Mesendoderm (in vitro differentiated cells): Measurements from ENCODE around the gene ARL4D.
"Not testable (repeated sequence)": the region's sequence is repeated elsewhere in the genome, so short reads cannot be mapped to it uniquely, and the experiment has no call there.

Experiments used
- DNase-seq: peaks from one replicate; pipeline ENCODE4 v3.0.0; 2013
- H2AK5ac ChIP-seq: 2 replicates; pipeline ENCODE4 v1.6.1; 2013; ENCODE audit warnings: low read length, inconsistent platforms
- H2BK120ac ChIP-seq: 2 replicates; pipeline ENCODE4 v1.6.1; 2013; ENCODE audit warnings: low read depth, mild to moderate bottlenecking, low read length, moderate library complexity, mixed read lengths
- H2BK15ac ChIP-seq: replicated peaks from 2 replicates; pipeline ENCODE4 v1.6.1; 2013; ENCODE audit warnings: low read depth, mild to moderate bottlenecking, moderate library complexity
- H2BK5ac ChIP-seq: 2 replicates; pipeline ENCODE4 v1.6.1; 2013; ENCODE audit warnings: low read length, inconsistent platforms
- H3K18ac ChIP-seq: 2 replicates; pipeline ENCODE4 v1.6.1; 2013; ENCODE audit warnings: mild to moderate bottlenecking, low read length, mixed read lengths
- H3K23ac ChIP-seq: one replicate; pipeline ENCODE4 v1.6.1; 2013; ENCODE audit warnings: low read length
- H3K27ac ChIP-seq: 2 replicates; pipeline ENCODE4 v1.5.1; 2013; ENCODE audit warnings: low read depth, mild to moderate bottlenecking, inconsistent platforms, low read length, moderate library complexity
- H3K27me3 ChIP-seq: 2 replicates; pipeline ENCODE4 v1.6.1; 2013; ENCODE audit warnings: low read length, control low read depth, mild to moderate bottlenecking, inconsistent platforms; ENCODE audit not compliant: insufficient read depth, poor library complexity
- H3K36me3 ChIP-seq: 2 replicates; pipeline ENCODE4 v1.6.1; 2013; ENCODE audit warnings: low read length, inconsistent platforms; ENCODE audit not compliant: control insufficient read depth, insufficient read depth
- H3K4ac ChIP-seq: one replicate; pipeline ENCODE4 v1.6.1; 2013; ENCODE audit warnings: low read depth, mild to moderate bottlenecking, low read length, moderate library complexity
- H3K4me1 ChIP-seq: 2 replicates; pipeline ENCODE4 v1.6.1; 2013; ENCODE audit warnings: low read depth, low read length, inconsistent platforms; ENCODE audit not compliant: control insufficient read depth
- H3K4me2 ChIP-seq: 2 replicates; pipeline ENCODE4 v1.6.1; 2013; ENCODE audit warnings: low read length
- H3K4me3 ChIP-seq: 2 replicates; pipeline ENCODE4 v1.5.1; 2013; ENCODE audit warnings: mild to moderate bottlenecking, low read length
- H3K56ac ChIP-seq: one replicate; pipeline ENCODE4 v1.6.1; 2013; ENCODE audit warnings: low read length
- H3K79me1 ChIP-seq: 2 replicates; pipeline ENCODE4 v1.6.1; 2013; ENCODE audit warnings: low read length, inconsistent platforms
- H3K79me2 ChIP-seq: 2 replicates; pipeline ENCODE4 v1.6.1; 2013; ENCODE audit warnings: mild to moderate bottlenecking, low read length; ENCODE audit not compliant: control insufficient read depth, insufficient read depth
- H3K9ac ChIP-seq: 2 replicates; pipeline ENCODE4 v1.6.1; 2013; ENCODE audit warnings: low read length, inconsistent platforms
- H4K5ac ChIP-seq: one replicate; pipeline ENCODE4 v1.6.1; 2013; ENCODE audit warnings: low read length
- H4K8ac ChIP-seq: one replicate; pipeline ENCODE4 v1.6.1; 2013; ENCODE audit warnings: low read depth, mild to moderate bottlenecking, control low read depth, low read length, moderate library complexity
- WGBS: extraction: QIAGEN DNeasy Blood & Tissue Kit; methylation state at CpG from one replicate; pipeline ENCODE4 v1.1.7; 2013; ENCODE audit warnings: low lambda C conversion rate, missing lambda C conversion rate; ENCODE audit not compliant: insufficient coverage; ENCODE audit errors: extremely low coverage; 5-methylcytosine and 5-hydroxymethylcytosine counted together

The ARL4D gene

GRCh38 chr17:43360739-43361505 lies 37.9 kb upstream of the ARL4D start:
- no CpG with 5 or more reads among the region's 56 CpGs for WGBS
- Histone ChIP-seq H3K4me3 (peak overlapping the region; percentile 53), H3K36me3 (no peaks in the 10 kb centered on the region), H3K79me2 (no peaks in the 10 kb centered on the region), H3K4ac (peak overlapping the region; percentile 81), H2BK15ac (no peak overlapping the region), H3K56ac (peak overlapping the region; percentile 91), H3K4me2 (peak overlapping the region; percentile 93), H3K79me1 (no peaks in the 10 kb centered on the region), H2AK5ac (peak overlapping the region; percentile 43), H3K9ac (peak overlapping the region; percentile 93), H4K5ac (peak overlapping the region; percentile 21), H3K18ac (peak overlapping the region; percentile 93), H4K8ac (no peak overlapping the region), H2BK120ac (no peak overlapping the region), H2BK5ac (peak overlapping the region; percentile 70), H3K27me3 (no peaks in the 10 kb centered on the region), H3K4me1 (peaks cover 3% of the 10 kb centered on the region), H3K27ac (peak overlapping the region; percentile 95), H3K23ac (peak overlapping the region; percentile 70)
- peak; percentile 100 for DNase-seq

- H3K27me3 ChIP-seq = no peaks in the 10 kb centered on the region
- H3K79me2 ChIP-seq = no peaks in the 10 kb centered on the region
- peak overlapping the region; percentile 88 for H3K4ac ChIP-seq
- H2BK15ac ChIP-seq = no peak overlapping the region
- DNase-seq = no peak
- WGBS = no CpG with 5 or more reads among the region's 27 CpGs
- H3K23ac ChIP-seq = no peak overlapping the region
- no peak overlapping the region for H2AK5ac ChIP-seq
- no peak overlapping the region for H3K18ac ChIP-seq
- H3K4me3 ChIP-seq = no peak overlapping the region
- no peak overlapping the region for H3K9ac ChIP-seq
- no peak overlapping the region for H4K8ac ChIP-seq
- no peak overlapping the region for H4K5ac ChIP-seq
- peaks cover 5% of the 10 kb centered on the region for H3K4me1 ChIP-seq
- peak overlapping the region; percentile 65 for H3K56ac ChIP-seq
- no peaks in the 10 kb centered on the region for H3K79me1 ChIP-seq
- no peak overlapping the region for H2BK5ac ChIP-seq
- no peak overlapping the region for H2BK120ac ChIP-seq
- no peaks in the 10 kb centered on the region for H3K36me3 ChIP-seq
- H3K27ac ChIP-seq = no peak overlapping the region
- H3K4me2 ChIP-seq = no peak overlapping the region
Observed at GRCh38 chr17:43363181-43363925, 35.4 kb upstream of the ARL4D start.

GRCh38 chr17:43363926-43364285 lies 34.9 kb upstream of the ARL4D start:
- Histone ChIP-seq H4K5ac (no peak overlapping the region), H2BK5ac (no peak overlapping the region), H3K36me3 (no peaks in the 10 kb centered on the region), H3K79me2 (no peaks in the 10 kb centered on the region), H2BK120ac (no peak overlapping the region), H2AK5ac (no peak overlapping the region), H3K4me1 (peaks cover 5% of the 10 kb centered on the region), H3K4ac (no peak overlapping the region), H4K8ac (no peak overlapping the region), H3K23ac (no peak overlapping the region), H3K18ac (no peak overlapping the region), H2BK15ac (no peak overlapping the region), H3K27ac (no peak overlapping the region), H3K9ac (no peak overlapping the region), H3K4me3 (no peak overlapping the region), H3K4me2 (no peak overlapping the region), H3K79me1 (no peaks in the 10 kb centered on the region), H3K27me3 (no peaks in the 10 kb centered on the region), H3K56ac (peak overlapping the region; percentile 44)
- no peak for DNase-seq
- WGBS = no CpG with 5 or more reads among the region's 10 CpGs

- Histone ChIP-seq H3K56ac (no peak overlapping the region), H3K23ac (no peak overlapping the region), H4K8ac (no peak overlapping the region), H3K4ac (no peak overlapping the region), H3K4me1 (peaks cover 4% of the 10 kb centered on the region), H2BK5ac (no peak overlapping the region), H3K36me3 (no peaks in the 10 kb centered on the region), H3K9ac (no peak overlapping the region), H2BK15ac (no peak overlapping the region), H3K79me2 (no peaks in the 10 kb centered on the region), H3K4me3 (no peak overlapping the region), H3K79me1 (no peaks in the 10 kb centered on the region), H4K5ac (no peak overlapping the region), H2BK120ac (no peak overlapping the region), H3K18ac (no peak overlapping the region), H3K27me3 (no peaks in the 10 kb centered on the region), H3K4me2 (no peak overlapping the region), H2AK5ac (no peak overlapping the region), H3K27ac (no peak overlapping the region)
- WGBS = no CpG with 5 or more reads among the region's 4 CpGs
- no peak for DNase-seq
Observed at GRCh38 chr17:43365356-43365755, 33.4 kb upstream of the ARL4D start.

DNA sequence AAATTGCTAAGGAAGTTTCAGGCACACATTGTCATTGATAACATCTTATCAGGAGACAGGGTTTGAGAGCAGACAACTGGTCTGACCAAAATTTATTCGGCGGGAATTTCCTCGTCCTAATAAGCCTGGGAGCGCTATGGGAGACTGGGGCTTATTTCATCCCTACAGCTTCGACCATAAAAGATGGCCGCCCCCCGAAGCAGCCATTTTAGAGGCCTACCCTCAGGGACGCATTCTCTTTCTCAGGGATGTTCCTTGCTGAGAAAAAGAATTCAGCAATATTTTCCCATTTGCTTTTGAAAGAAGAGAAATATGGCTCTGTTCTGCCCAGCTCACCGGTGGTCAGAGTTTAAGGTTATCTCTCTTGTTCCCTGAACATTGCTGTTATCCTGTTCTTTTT lies 32.9 kb upstream of the ARL4D start:
- not testable (repeated sequence) for H3K36me3 ChIP-seq, H3K18ac ChIP-seq, H3K4me3 ChIP-seq, H3K4me1 ChIP-seq, H4K8ac ChIP-seq, H3K27me3 ChIP-seq, H2BK15ac ChIP-seq, H2BK5ac ChIP-seq, H3K27ac ChIP-seq, H3K79me2 ChIP-seq, H3K56ac ChIP-seq, DNase-seq, H3K4me2 ChIP-seq, H4K5ac ChIP-seq, H3K23ac ChIP-seq, H3K79me1 ChIP-seq, H3K9ac ChIP-seq, H2BK120ac ChIP-seq, H3K4ac ChIP-seq, H2AK5ac ChIP-seq
- WGBS = no CpG with 5 or more reads among the region's 9 CpGs
